Neural cell (in vitro differentiated cells): ENCODE data around the gene KHDRBS2. TPM values are rescaled to one million over a fixed set of nuclear protein-coding genes. Genes with fewer than 3 reads are reported as not detected.
A peak's percentile ranks its signal among the peaks of the same experiment; 100 is the strongest.

Experiments
- H2AFZ ChIP-seq: fragments of 200-600, 300-800 bp; sonication (generic), shearing (Covaris generic); 2 replicates; pipeline ENCODE4 v1.6.0; 2014; ENCODE audit warnings: low read depth, mild to moderate bottlenecking, antibody characterized with exemption, low read length, moderate library complexity
- H3F3A ChIP-seq: fragments of 200-600 bp; shearing (Covaris generic); 2 replicates; pipeline ENCODE4 v1.6.1; 2016; ENCODE audit warnings: mild to moderate bottlenecking, moderate library complexity, mixed read lengths, antibody characterized with exemption, low read length; ENCODE audit not compliant: insufficient read depth, poor library complexity, severe bottlenecking
- H3K27ac ChIP-seq: fragments of 200-600, 300-800 bp; sonication (generic), shearing (Covaris generic); 2 replicates; pipeline ENCODE4 v1.5.1; 2014; ENCODE audit warnings: mild to moderate bottlenecking, low read length, moderate library complexity
- H3K27me3 ChIP-seq: fragments of 300-800, 200-600 bp; sonication (generic), shearing (Covaris generic); 2 replicates; pipeline ENCODE4 v1.6.0; 2014; ENCODE audit warnings: mild to moderate bottlenecking, low read depth, low read length, moderate library complexity; ENCODE audit not compliant: insufficient read depth
- H3K36me3 ChIP-seq: fragments of 300-800, 200-600 bp; sonication (generic), shearing (Covaris generic); 2 replicates; pipeline ENCODE4 v1.5.1; 2014; ENCODE audit warnings: mild to moderate bottlenecking, antibody characterized with exemption, low read length, moderate library complexity; ENCODE audit not compliant: insufficient read depth
- H3K4me2 ChIP-seq: fragments of 300-800, 200-600 bp; sonication (generic), shearing (Covaris generic); 2 replicates; pipeline ENCODE4 v1.6.0; 2014; ENCODE audit warnings: mild to moderate bottlenecking, low read length
- H3K4me3 ChIP-seq: fragments of 300-800, 200-600 bp; sonication (generic), shearing (Covaris generic); 2 replicates; pipeline ENCODE4 v1.5.1; 2014; ENCODE audit warnings: mild to moderate bottlenecking, low read length, moderate library complexity
- H3K79me2 ChIP-seq: fragments of 200-600 bp; shearing (Covaris generic); replicated peaks from 2 replicates; pipeline ENCODE4 v1.6.0; 2014; ENCODE audit warnings: mild to moderate bottlenecking, low read length, moderate library complexity; ENCODE audit not compliant: insufficient read depth
- H3K9ac ChIP-seq: fragments of 300-800, 200-600 bp; sonication (generic), shearing (Covaris generic); 2 replicates; pipeline ENCODE4 v1.6.1; 2016; ENCODE audit warnings: mild to moderate bottlenecking, low read length, mixed read lengths
- H3K9me2 ChIP-seq: fragments of 200-600 bp; shearing (Covaris generic); 2 replicates; pipeline ENCODE4 v1.6.1; 2016; ENCODE audit warnings: mild to moderate bottlenecking, low read length, mixed read lengths; ENCODE audit not compliant: insufficient read depth
- H3K9me3 ChIP-seq: fragments of 200-600, 300-800 bp; sonication (generic), shearing (Covaris generic); 2 replicates; pipeline ENCODE4 v1.6.1; 2016; ENCODE audit warnings: mild to moderate bottlenecking, mixed run types, low read length, moderate library complexity, mixed read lengths
- H4K20me1 ChIP-seq: fragments of 200-600 bp; shearing (Covaris generic); 2 replicates; pipeline ENCODE4 v1.6.1; 2016; ENCODE audit warnings: mild to moderate bottlenecking, mixed run types; ENCODE audit not compliant: insufficient read depth
- CTCF ChIP-seq: fragments of 450-650 bp; IDR thresholded peaks from 2 replicates; pipeline ENCODE4 v1.5.1; 2014; ENCODE audit warnings: antibody characterized with exemption, mild to moderate bottlenecking, moderate library complexity; ENCODE audit not compliant: poor library complexity, severe bottlenecking
- EP300 ChIP-seq: fragments of 450-650 bp; conservative IDR thresholded peaks from 2 replicates; pipeline ENCODE4 v1.6.1; 2014; ENCODE audit warnings: antibody characterized with exemption, mild to moderate bottlenecking, moderate library complexity; ENCODE audit not compliant: poor library complexity, severe bottlenecking
- EZH2 ChIP-seq: fragments of 200-600, 300-800 bp; shearing (Covaris generic), sonication (generic); IDR thresholded peaks from 2 replicates; pipeline ENCODE4 v1.6.1; 2014; ENCODE audit warnings: antibody characterized with exemption, low read length, borderline replicate concordance, mild to moderate bottlenecking; ENCODE audit not compliant: insufficient read depth, poor library complexity, severe bottlenecking
- MXI1 ChIP-seq: fragments of 450-650 bp; conservative IDR thresholded peaks from 2 replicates; pipeline ENCODE4 v1.6.1; 2014; ENCODE audit warnings: antibody characterized with exemption, mild to moderate bottlenecking; ENCODE audit not compliant: poor library complexity, severe bottlenecking
- POLR2AphosphoS5 ChIP-seq: IDR thresholded peaks from 2 replicates; pipeline ENCODE4 v1.6.1; 2012
- RAD21 ChIP-seq: fragments of 450-650 bp; conservative IDR thresholded peaks from 2 replicates; pipeline ENCODE4 v1.6.1; 2014; ENCODE audit warnings: antibody characterized with exemption, mild to moderate bottlenecking, moderate library complexity
- REST ChIP-seq: IDR thresholded peaks from 2 replicates; pipeline ENCODE4 v1.6.1; 2012; ENCODE audit warnings: borderline replicate concordance
- SMC3 ChIP-seq: fragments of 450-650 bp; conservative IDR thresholded peaks from 2 replicates; pipeline ENCODE4 v1.6.1; 2014; ENCODE audit warnings: antibody characterized with exemption, mild to moderate bottlenecking, moderate library complexity; ENCODE audit not compliant: poor library complexity
- TAF1 ChIP-seq: IDR thresholded peaks from 2 replicates; pipeline ENCODE4 v1.6.1; 2012; ENCODE audit warnings: low read depth
- polyA plus RNA-seq: library from polyadenylated mRNA; depleted of rRNA; stranded (reverse); fragments of >200 nt; gene quantifications from 2 replicates; pipeline ENCODE4 v1.2.3, GENCODE V29; 2014

KHDRBS2 gene
- polyA plus RNA-seq, 1 donor from 2014 or later: 28.5 TPM

- peak overlapping the region; percentile 71 for H3K9ac ChIP-seq
- H3K36me3 ChIP-seq: no peaks in the 10 kb centered on the region
- H4K20me1 ChIP-seq: no peaks in the 10 kb centered on the region
- H3K79me2 ChIP-seq: peaks cover 27% of the 10 kb centered on the region
- H3K9me2 ChIP-seq: no peaks in the 10 kb centered on the region
- peak overlapping the region; percentile 39 for H3K27ac ChIP-seq
- H3K9me3 ChIP-seq: no peaks in the 10 kb centered on the region
- no peaks in the 10 kb centered on the region for H3F3A ChIP-seq
- peak; percentile 6 for TF ChIP-seq RAD21
- TF ChIP-seq SMC3: peak; percentile 4
- TF ChIP-seq TAF1: peak; percentile 7
- TF ChIP-seq EZH2: no peak
- H3K4me2 ChIP-seq: peak overlapping the region; percentile 59
- H3K4me3 ChIP-seq: peak overlapping the region; percentile 86
- peak overlapping the region; percentile 44 for H2AFZ ChIP-seq
- no peaks in the 10 kb centered on the region for H3K27me3 ChIP-seq
These were observed 432 bp upstream of the KHDRBS2 start for GRCh38 chr6:62286470-62286843.

GRCh38 chr6:62284725-62285124 lies 1.3 kb downstream of the KHDRBS2 start:
- H3K9me3 ChIP-seq: no peaks in the 10 kb centered on the region
- H3K4me3 ChIP-seq: peak overlapping the region; percentile 86
- H3K79me2 ChIP-seq: peaks cover 27% of the 10 kb centered on the region
- peak overlapping the region; percentile 71 for H3K9ac ChIP-seq
- peak overlapping the region; percentile 83 for H3K4me2 ChIP-seq
- H2AFZ ChIP-seq: no peak overlapping the region
- no peaks in the 10 kb centered on the region for H4K20me1 ChIP-seq
- H3K27ac ChIP-seq: no peak overlapping the region
- H3F3A ChIP-seq: no peaks in the 10 kb centered on the region
- H3K9me2 ChIP-seq: no peaks in the 10 kb centered on the region
- no peaks in the 10 kb centered on the region for H3K27me3 ChIP-seq
- TF ChIP-seq TAF1 (no peak), SMC3 (no peak), CTCF (no peak), POLR2AphosphoS5 (no peak), RAD21 (no peak), MXI1 (no peak), REST (no peak), EP300 (no peak), EZH2 (no peak)
- no peaks in the 10 kb centered on the region for H3K36me3 ChIP-seq
